GM18498 (cell line): ENCODE results near the gene PTPRG.
"Not testable (repeated sequence)": the region's sequence is repeated elsewhere in the genome, so short reads cannot be mapped to it uniquely, and the experiment has no call there.

Experiments
- ATAC-seq: cut with Tn5 transposase; IDR thresholded peaks from one replicate; pipeline ENCODE4 v1.9.1; 2021; ENCODE audit warnings: mild to moderate bottlenecking, moderate library complexity; ENCODE audit not compliant: unreplicated experiment

PTPRG gene

GRCh38 chr3:61681636-61682035 is 120.3 kb downstream of the PTPRG start:
- ATAC-seq: no peak

GRCh38 chr3:61682671-61683548 is 121.5 kb downstream of the PTPRG start:
- no peak for ATAC-seq

GRCh38 chr3:61683549-61684236 is 122.3 kb downstream of the PTPRG start:
- ATAC-seq: no peak

- no peak for ATAC-seq
These were observed 123.0 kb downstream of the PTPRG start for GRCh38 chr3:61684386-61684785.

- ATAC-seq: no peak
These were observed 124.4 kb downstream of the PTPRG start for GRCh38 chr3:61685755-61686154.

GRCh38 chr3:61686228-61686648 is 124.9 kb downstream of the PTPRG start:
- ATAC-seq: no peak

- no peak for ATAC-seq
These were observed 125.8 kb downstream of the PTPRG start for GRCh38 chr3:61687206-61687605.

- ATAC-seq: no peak
These were observed 126.4 kb downstream of the PTPRG start for GRCh38 chr3:61687663-61688306.

GRCh38 chr3:61688307-61688984 is 127.1 kb downstream of the PTPRG start:
- ATAC-seq: no peak

- ATAC-seq: no peak
These were observed 128.6 kb downstream of the PTPRG start for GRCh38 chr3:61690016-61690415.

GRCh38 chr3:61691466-61691865 is 130.1 kb downstream of the PTPRG start:
- ATAC-seq: no peak

- no peak for ATAC-seq
These were observed 135.9 kb downstream of the PTPRG start for GRCh38 chr3:61697301-61697700.

GRCh38 chr3:61698278-61699072 is 137.1 kb downstream of the PTPRG start:
- ATAC-seq: not testable (repeated sequence)

- no peak for ATAC-seq
These were observed 138.3 kb downstream of the PTPRG start for GRCh38 chr3:61699622-61700021.

GRCh38 chr3:61701011-61701410 is 139.6 kb downstream of the PTPRG start:
- no peak for ATAC-seq

GRCh38 chr3:61702453-61702852 is 141.1 kb downstream of the PTPRG start:
- ATAC-seq: no peak

GRCh38 chr3:61704807-61705206 is 143.4 kb downstream of the PTPRG start:
- no peak for ATAC-seq

- ATAC-seq: no peak
These were observed 146.1 kb downstream of the PTPRG start for GRCh38 chr3:61707492-61707891.

GRCh38 chr3:61710920-61711319 is 149.5 kb downstream of the PTPRG start:
- not testable (repeated sequence) for ATAC-seq

- ATAC-seq: no peak
These were observed 152.9 kb downstream of the PTPRG start for GRCh38 chr3:61714225-61714624.
